Lower leg skin (tissue), 4 donors: Measurements from ENCODE around the gene ARID1B. TPM values are rescaled to one million over a fixed set of nuclear protein-coding genes. Genes with fewer than 3 reads are reported as not detected.
"Not testable (repeated sequence)": the region's sequence is repeated elsewhere in the genome, so short reads cannot be mapped to it uniquely, and the experiment has no call there.

Experiments
- DNase-seq, 2 donors: peaks; one replicate each; pipeline ENCODE4 v3.0.0-alpha.2; 2019; ENCODE audit warnings: low spot score in 2 of 2
- H3K4me3 ChIP-seq: fragments of 200-600 bp; sonication (generic); 2 replicates; pipeline ENCODE4 v1.5.1; 2017; ENCODE audit warnings: mild to moderate bottlenecking, low read depth; ENCODE audit not compliant: poor library complexity, severe bottlenecking
- POLR2A ChIP-seq, 2 donors: fragments of 450-650 bp; IDR thresholded peaks; one replicate each; pipeline ENCODE4 v1.6.1; 2016 to 2017; ENCODE audit warnings: antibody characterized with exemption in 2 of 2, mild to moderate bottlenecking in 1 of 2, moderate library complexity in 1 of 2
- WGBS, 2 donors: methylation state at CpG; one replicate each; pipeline ENCODE4 v1.1.5; 2018; 5-methylcytosine and 5-hydroxymethylcytosine counted together
- intact Hi-C: fragments of 100-400 bp; cut with DNase I; formaldehyde crosslinking; loops from one replicate; pipeline ENCODE4 v1.15.0; 2023; ENCODE audit warnings: low total_unique reads
- total RNA-seq, 4 donors: library from RNA; depleted of rRNA; stranded (reverse); fragments of >200 nt; gene quantifications; one replicate each; pipeline ENCODE4 v1.1.0, GENCODE V29; 2016
- TF ChIP-seq, protein P1 (sequence below), 3 donors: fragments of 450-650 bp; IDR thresholded peaks; one replicate each; pipeline ENCODE4 v1.5.1; 2016; ENCODE audit warnings: antibody characterized with exemption in 3 of 3, mild to moderate bottlenecking in 3 of 3, moderate library complexity in 2 of 3

The ARID1B gene
- total RNA-seq, 4 donors from 2014 or later, result 87.3 to 132 (median 102) TPM

DNA sequence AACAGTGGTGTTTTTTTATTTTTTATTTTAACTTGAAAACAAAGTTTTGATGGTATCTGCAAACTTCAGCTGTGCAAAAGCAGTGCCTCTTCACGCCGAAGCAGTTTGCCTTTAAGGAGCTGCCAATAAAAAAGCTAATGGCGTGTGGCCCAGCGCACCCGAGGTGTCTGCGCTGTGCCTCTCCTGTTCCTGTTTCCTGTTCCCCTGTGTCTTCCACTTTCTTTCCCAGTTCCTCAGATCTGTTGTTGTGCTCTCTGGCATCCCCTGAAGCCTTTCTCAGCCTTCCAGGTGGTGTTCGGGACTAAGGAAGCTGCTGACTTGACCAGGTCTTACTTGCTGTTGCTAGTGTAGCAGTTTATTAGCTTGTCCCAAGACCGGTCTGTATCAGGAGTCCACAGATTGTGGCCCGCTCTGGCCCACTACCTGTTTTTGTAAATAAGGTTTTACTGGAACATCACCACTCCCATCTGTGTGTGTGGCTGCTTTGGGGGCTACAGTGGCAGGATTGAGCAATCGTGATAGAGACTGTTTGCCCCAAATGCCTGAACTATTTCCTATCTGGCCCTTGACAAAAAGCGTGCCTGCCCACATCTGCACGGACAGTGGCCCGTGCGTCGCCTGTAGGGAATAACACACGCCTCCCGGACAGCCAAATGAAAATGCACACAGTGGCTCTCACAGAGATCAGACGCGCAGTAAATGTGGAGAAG is 367.8 kb downstream of the ARID1B start:
- H3K4me3 ChIP-seq, result no peak overlapping the region
- WGBS, 2 donors, result 44 to 56% methylated on average over 19 of the region's 19 CpGs
- TF ChIP-seq, protein P1, sequence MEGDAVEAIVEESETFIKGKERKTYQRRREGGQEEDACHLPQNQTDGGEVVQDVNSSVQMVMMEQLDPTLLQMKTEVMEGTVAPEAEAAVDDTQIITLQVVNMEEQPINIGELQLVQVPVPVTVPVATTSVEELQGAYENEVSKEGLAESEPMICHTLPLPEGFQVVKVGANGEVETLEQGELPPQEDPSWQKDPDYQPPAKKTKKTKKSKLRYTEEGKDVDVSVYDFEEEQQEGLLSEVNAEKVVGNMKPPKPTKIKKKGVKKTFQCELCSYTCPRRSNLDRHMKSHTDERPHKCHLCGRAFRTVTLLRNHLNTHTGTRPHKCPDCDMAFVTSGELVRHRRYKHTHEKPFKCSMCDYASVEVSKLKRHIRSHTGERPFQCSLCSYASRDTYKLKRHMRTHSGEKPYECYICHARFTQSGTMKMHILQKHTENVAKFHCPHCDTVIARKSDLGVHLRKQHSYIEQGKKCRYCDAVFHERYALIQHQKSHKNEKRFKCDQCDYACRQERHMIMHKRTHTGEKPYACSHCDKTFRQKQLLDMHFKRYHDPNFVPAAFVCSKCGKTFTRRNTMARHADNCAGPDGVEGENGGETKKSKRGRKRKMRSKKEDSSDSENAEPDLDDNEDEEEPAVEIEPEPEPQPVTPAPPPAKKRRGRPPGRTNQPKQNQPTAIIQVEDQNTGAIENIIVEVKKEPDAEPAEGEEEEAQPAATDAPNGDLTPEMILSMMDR (IDR thresholded peaks at IDR 0.05), result no peak
- no peak for TF ChIP-seq POLR2A (IDR thresholded peaks at IDR 0.05)
- intact Hi-C loops, result no loop called here
- no peak for DNase-seq

DNA sequence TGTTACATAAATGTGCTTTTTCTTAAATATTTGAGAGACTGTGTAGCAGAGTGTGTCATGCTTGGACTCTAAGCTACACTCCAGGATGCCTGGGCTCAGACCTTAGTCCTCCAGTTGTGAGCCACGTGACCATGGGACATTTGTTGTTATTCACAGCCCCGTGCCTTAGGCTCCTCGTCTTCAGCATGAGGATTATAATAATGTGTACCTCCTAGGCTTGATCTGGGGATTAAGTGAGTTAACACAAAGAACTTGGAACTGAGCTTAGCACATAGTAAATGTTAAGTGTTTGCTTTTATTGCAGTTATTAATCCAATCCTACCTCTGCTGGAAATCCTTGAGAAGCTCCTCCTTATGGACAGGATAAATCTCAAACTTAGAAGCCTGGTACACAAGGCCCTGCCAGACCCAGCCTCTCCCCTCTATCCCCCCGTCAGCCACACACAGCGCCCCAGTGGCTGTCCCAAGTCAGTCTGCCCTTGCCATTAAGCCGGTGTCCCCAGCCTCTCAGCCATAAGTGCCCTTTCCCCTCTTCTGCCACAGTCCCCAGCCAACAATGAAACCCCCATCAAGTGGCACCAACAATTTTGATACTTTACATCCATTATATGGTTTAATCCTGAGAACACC is 368.6 kb downstream of the ARID1B start:
- TF ChIP-seq, protein P1 (IDR thresholded peaks at IDR 0.05), result no peak
- TF ChIP-seq POLR2A (IDR thresholded peaks at IDR 0.05), result no peak
- WGBS, 2 donors, result 63 to 76% methylated on average over 6 of the region's 6 CpGs
- intact Hi-C loops, result no loop called here
- DNase-seq, result no peak
- H3K4me3 ChIP-seq, result no peak overlapping the region

DNA sequence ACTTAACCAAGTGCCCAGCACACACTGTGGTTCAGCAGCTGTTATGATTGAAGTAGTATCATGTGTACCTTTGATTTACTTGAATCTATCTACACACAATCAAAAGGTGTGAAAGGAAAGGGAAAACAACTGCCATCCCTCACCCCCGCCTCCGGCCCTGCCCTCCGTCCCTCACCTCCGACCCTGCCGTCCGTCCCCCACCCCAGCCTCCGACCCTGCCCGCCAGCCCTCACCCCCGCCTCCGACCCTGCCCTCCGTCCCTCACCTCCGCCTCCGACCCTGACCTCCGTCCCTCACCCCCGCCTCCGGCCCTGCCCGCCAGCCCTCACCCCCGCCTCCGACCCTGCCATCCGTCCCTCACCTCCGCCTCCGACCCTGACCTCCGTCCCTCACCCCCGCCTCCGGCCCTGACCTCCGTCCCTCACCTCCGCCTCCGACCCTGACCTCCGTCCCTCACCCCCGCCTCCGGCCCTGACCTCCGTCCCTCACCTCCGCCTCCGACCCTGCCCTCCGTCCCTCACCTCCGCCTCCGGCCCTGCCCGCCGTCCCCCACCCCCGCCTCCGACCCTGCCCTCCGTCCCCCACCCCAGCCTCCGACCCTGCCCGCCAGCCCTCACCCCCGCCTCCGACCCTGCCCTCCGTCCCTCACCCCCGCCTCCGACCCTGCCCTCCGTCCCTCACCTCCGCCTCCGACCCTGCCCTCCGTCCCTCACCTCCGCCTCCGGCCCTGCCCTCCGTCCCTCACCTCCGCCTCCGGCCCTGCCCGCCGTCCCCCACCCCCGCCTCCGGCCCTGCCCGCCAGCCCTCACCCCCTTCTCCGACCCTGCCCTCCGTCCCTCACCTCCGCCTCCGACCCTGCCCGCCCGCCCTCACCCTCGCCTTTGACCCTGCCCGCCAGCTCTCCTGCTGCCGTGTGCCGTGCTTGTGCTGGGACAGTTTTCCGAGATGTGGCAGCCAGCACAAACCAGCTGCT is 370.2 kb downstream of the ARID1B start:
- DNase-seq, intact Hi-C loops, H3K4me3 ChIP-seq: not testable (repeated sequence)
- WGBS, 2 donors, result 90 to 91% methylated on average over 37 to 46 of the region's 74 CpGs

DNA sequence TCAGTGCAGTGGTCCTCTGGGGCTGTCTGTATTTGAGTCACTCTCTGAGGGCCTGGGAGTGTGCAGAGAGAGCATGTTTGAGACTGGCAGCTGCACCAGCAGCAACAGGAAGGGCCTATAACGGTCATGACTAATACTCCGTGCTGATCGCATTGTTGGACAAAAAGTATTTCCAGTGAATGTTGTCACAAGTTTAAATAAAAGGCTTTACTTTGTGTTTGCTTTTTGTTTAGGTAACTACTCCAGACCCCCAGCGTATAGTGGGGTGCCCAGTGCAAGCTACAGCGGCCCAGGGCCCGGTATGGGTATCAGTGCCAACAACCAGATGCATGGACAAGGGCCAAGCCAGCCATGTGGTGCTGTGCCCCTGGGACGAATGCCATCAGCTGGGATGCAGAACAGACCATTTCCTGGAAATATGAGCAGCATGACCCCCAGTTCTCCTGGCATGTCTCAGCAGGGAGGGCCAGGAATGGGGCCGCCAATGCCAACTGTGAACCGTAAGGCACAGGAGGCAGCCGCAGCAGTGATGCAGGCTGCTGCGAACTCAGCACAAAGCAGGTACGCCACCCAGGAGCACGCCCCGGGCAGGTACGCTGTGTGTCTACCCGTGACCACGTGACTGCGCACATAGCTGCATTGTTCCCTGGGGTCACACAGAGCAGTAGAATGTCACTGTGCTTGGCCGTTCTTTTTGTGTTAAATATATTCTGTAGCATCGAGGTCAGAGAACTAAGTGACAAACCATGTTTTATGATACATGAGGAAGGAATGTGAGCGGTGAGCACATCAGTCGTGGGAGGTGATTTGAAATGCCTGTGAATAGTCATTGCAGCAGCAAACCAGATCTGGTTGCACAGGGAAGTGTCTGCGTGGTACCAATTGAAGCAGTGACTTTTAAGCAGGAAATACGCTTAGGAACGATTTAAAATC is 371.5 kb downstream of the ARID1B start:
- intact Hi-C loops, result no loop called here
- DNase-seq, result no peak
- 48 to 63% methylated on average over 25 of the region's 25 CpGs for WGBS, 2 donors
- H3K4me3 ChIP-seq, result no peak overlapping the region
- TF ChIP-seq, protein P1 (IDR thresholded peaks at IDR 0.05), result no peak
- TF ChIP-seq POLR2A (IDR thresholded peaks at IDR 0.05), result no peak

DNA sequence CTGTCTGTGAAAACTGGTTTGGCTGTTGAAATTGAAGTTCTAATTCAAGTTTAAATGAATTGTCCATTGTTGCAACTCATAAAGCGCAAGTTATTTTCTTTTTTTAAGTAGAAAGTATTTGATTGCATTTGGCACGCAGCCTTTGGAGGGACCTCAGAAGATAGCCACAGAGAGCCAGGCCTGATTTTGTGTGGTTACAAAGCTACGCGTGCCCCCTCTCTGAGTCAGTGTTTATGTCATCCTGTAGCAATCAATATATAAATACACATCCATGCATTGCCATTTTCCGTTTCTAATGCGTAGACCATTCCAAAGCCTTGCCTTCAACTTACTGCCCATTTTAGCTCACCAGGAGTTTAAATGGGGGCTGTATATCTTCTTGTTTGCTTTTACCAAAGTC is 372.9 kb downstream of the ARID1B start:
- intact Hi-C loops, result no loop called here
- WGBS, 2 donors, result 92 to 93% methylated on average over 6 of the region's 6 CpGs
- TF ChIP-seq POLR2A (IDR thresholded peaks at IDR 0.05), result no peak
- TF ChIP-seq, protein P1 (IDR thresholded peaks at IDR 0.05), result no peak
- H3K4me3 ChIP-seq, result no peak overlapping the region
- no peak for DNase-seq
